Hepatocyte (in vitro differentiated cells): ENCODE results near the gene NPM1.

Experiments
- EZH2 ChIP-seq: fragments of 200-600 bp; sonication (generic); IDR thresholded peaks from 2 replicates; pipeline ENCODE4 v1.6.1; 2016; ENCODE audit warnings: antibody characterized with exemption, mild to moderate bottlenecking, borderline replicate concordance
- TF ChIP-seq, protein P1 (sequence below): fragments of 200-600 bp; sonication (generic); IDR thresholded peaks from 2 replicates; pipeline ENCODE4 v1.5.1; 2016; ENCODE audit warnings: antibody characterized with exemption, mild to moderate bottlenecking; ENCODE audit not compliant: poor library complexity

DNA sequence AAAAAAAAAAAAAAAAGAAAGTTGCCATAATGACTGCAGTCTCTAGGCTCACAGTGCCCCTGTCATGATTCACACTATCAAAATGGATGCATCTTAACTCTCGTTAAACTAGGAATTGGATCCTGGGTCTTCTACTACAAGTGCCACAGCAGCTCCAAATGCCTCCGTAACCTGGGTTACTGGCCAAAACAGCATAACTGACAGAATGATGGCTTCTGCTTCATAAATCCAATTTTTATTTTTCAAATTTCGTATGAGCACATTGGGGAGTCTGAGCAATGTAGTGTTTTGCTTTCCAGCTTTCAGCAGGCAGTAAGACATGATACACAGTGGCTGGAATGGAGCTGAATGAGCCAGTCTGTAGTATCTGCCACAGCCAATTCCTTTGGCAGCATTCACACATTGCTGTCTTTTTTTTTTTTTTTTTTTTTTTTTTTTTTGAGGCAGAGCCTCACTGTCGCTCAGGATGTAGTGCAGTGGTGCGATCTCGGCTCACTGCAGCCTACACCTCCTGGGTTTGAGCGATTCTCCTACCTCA is 36.0 kb upstream of the NPM1 start:
- TF ChIP-seq, protein P1, sequence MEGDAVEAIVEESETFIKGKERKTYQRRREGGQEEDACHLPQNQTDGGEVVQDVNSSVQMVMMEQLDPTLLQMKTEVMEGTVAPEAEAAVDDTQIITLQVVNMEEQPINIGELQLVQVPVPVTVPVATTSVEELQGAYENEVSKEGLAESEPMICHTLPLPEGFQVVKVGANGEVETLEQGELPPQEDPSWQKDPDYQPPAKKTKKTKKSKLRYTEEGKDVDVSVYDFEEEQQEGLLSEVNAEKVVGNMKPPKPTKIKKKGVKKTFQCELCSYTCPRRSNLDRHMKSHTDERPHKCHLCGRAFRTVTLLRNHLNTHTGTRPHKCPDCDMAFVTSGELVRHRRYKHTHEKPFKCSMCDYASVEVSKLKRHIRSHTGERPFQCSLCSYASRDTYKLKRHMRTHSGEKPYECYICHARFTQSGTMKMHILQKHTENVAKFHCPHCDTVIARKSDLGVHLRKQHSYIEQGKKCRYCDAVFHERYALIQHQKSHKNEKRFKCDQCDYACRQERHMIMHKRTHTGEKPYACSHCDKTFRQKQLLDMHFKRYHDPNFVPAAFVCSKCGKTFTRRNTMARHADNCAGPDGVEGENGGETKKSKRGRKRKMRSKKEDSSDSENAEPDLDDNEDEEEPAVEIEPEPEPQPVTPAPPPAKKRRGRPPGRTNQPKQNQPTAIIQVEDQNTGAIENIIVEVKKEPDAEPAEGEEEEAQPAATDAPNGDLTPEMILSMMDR: no peak
- no peak for TF ChIP-seq EZH2
